GM23338 (cell line): ENCODE measurements around the gene HCST. TPM values are rescaled to one million over a fixed set of nuclear protein-coding genes. Genes with fewer than 3 reads are reported as not detected.

Source experiments
- ATAC-seq: fragments of 200-7000 bp; cut with Tn5 transposase; 3 replicates; pipeline ENCODE4 v1.9.1; 2020
- DNase-seq: peaks from one replicate; pipeline ENCODE4 v3.0.0-alpha.2; 2015; ENCODE audit warnings: low spot score
- H2AFZ ChIP-seq: fragments of 200-600 bp; sonication (generic); 2 replicates; pipeline ENCODE4 v1.8.0; 2016; ENCODE audit warnings: antibody characterized with exemption, mild to moderate bottlenecking, moderate library complexity
- H3F3A ChIP-seq: fragments of 200-600 bp; sonication (generic); replicated peaks from 2 replicates; pipeline ENCODE4 v1.8.0; 2017; ENCODE audit warnings: antibody characterized with exemption, mixed run types, low read depth
- H3K27ac ChIP-seq: fragments of 200-600 bp; sonication (generic); 2 replicates; pipeline ENCODE4 v1.6.1; 2016; ENCODE audit warnings: low read depth
- H3K27me3 ChIP-seq: fragments of 200-600 bp; sonication (generic); 2 replicates; pipeline ENCODE4 v1.8.0; 2016; ENCODE audit warnings: mild to moderate bottlenecking, mixed run types, moderate library complexity; ENCODE audit not compliant: insufficient read depth
- H3K36me3 ChIP-seq: fragments of 200-600 bp; sonication (generic); 2 replicates; pipeline ENCODE4 v1.8.0; 2016; ENCODE audit warnings: mild to moderate bottlenecking; ENCODE audit not compliant: insufficient read depth
- H3K4me1 ChIP-seq: fragments of 200-600 bp; sonication (generic); 2 replicates; pipeline ENCODE4 v1.8.0; 2016; ENCODE audit warnings: mild to moderate bottlenecking, moderate library complexity; ENCODE audit not compliant: insufficient read depth
- H3K4me2 ChIP-seq: fragments of 200-600 bp; sonication (generic); 2 replicates; pipeline ENCODE4 v1.7.1; 2017; ENCODE audit warnings: mixed run types
- H3K4me3 ChIP-seq: fragments of 200-600 bp; sonication (generic); 2 replicates; pipeline ENCODE4 v1.6.1; 2016; ENCODE audit warnings: mixed run types
- H3K79me2 ChIP-seq: fragments of 200-600 bp; sonication (generic); replicated peaks from 2 replicates; pipeline ENCODE4 v1.8.0; 2017; ENCODE audit warnings: mild to moderate bottlenecking; ENCODE audit not compliant: insufficient read depth
- H3K9me2 ChIP-seq: fragments of 200-600 bp; sonication (generic); 2 replicates; pipeline ENCODE4 v1.8.0; 2017; ENCODE audit not compliant: insufficient read depth
- H4K20me1 ChIP-seq: fragments of 200-600 bp; sonication (generic); replicated peaks from 2 replicates; pipeline ENCODE4 v1.8.0; 2017; ENCODE audit warnings: mild to moderate bottlenecking; ENCODE audit not compliant: insufficient read depth
- H3K27ac Mint-ChIP-seq: 2 replicates; pipeline ENCODE4 v1.8.0; 2020; ENCODE audit warnings: inconsistent platforms, mild to moderate bottlenecking, moderate library complexity, mixed read lengths
- H3K27me3 Mint-ChIP-seq: 3 replicates; pipeline ENCODE4 v1.8.0; 2022; ENCODE audit warnings: low read depth, mild to moderate bottlenecking, moderate library complexity, mixed read lengths, inconsistent platforms; ENCODE audit not compliant: insufficient read depth, poor library complexity
- H3K36me3 Mint-ChIP-seq: 3 replicates; pipeline ENCODE4 v1.8.0; 2021; ENCODE audit warnings: low read depth, mild to moderate bottlenecking, inconsistent platforms, moderate library complexity, mixed read lengths
- H3K4me1 Mint-ChIP-seq: 3 replicates; pipeline ENCODE4 v1.8.0; 2020; ENCODE audit warnings: mild to moderate bottlenecking, inconsistent platforms, mixed read lengths
- H3K4me3 Mint-ChIP-seq: 3 replicates; pipeline ENCODE4 v1.8.0; 2021; ENCODE audit warnings: moderate library complexity, mild to moderate bottlenecking, inconsistent platforms, mixed read lengths
- H3K9me3 Mint-ChIP-seq: 3 replicates; pipeline ENCODE4 v1.8.0; 2020; ENCODE audit warnings: moderate library complexity, mild to moderate bottlenecking, inconsistent platforms, mixed read lengths
- CREB1 ChIP-seq: fragments of 250-450 bp; sonication (Bioruptor Pico); IDR thresholded peaks from 2 replicates; pipeline ENCODE4 v1.5.0; 2020; ENCODE audit warnings: low read depth, mild to moderate bottlenecking, moderate library complexity
- EZH2 ChIP-seq: fragments of 200-600 bp; sonication (generic); IDR thresholded peaks from one replicate; pipeline ENCODE4 v1.8.0; 2017; ENCODE audit warnings: antibody characterized with exemption, mild to moderate bottlenecking, low read depth; ENCODE audit not compliant: unreplicated experiment
- EZH2phosphoT487 ChIP-seq: fragments of 200-600 bp; sonication (generic); IDR thresholded peaks from one replicate; pipeline ENCODE4 v1.8.1; 2018; ENCODE audit warnings: antibody characterized with exemption; ENCODE audit not compliant: unreplicated experiment
- JUNB ChIP-seq: IDR thresholded peaks from one replicate; pipeline ENCODE4 v1.6.1; 2016; ENCODE audit warnings: antibody characterized with exemption; ENCODE audit not compliant: unreplicated experiment
- NANOG ChIP-seq: IDR thresholded peaks from 2 replicates; pipeline ENCODE4 v1.6.1; 2016; ENCODE audit warnings: antibody characterized with exemption, borderline replicate concordance
- POLR2AphosphoS5 ChIP-seq: IDR thresholded peaks from 2 replicates; pipeline ENCODE4 v1.6.1; 2016; ENCODE audit warnings: antibody characterized with exemption, low read depth
- STAT1 ChIP-seq: IDR thresholded peaks from one replicate; pipeline ENCODE4 v1.6.1; 2016; ENCODE audit warnings: antibody characterized with exemption; ENCODE audit not compliant: unreplicated experiment
- ZNF114 ChIP-seq: fragments of 250-450 bp; sonication (Bioruptor Pico); IDR thresholded peaks from 2 replicates; pipeline ENCODE4 v1.5.0; 2020; ENCODE audit warnings: mild to moderate bottlenecking, moderate library complexity
- ZNF331 ChIP-seq: fragments of 250-450 bp; sonication (Bioruptor Pico); IDR thresholded peaks from 2 replicates; pipeline ENCODE4 v1.5.0; 2020; ENCODE audit warnings: low read depth, mild to moderate bottlenecking, moderate library complexity
- polyA plus RNA-seq: library from polyadenylated mRNA; unstranded; fragments of >200 nt; fragmentation: Nextera tagmentation; extraction: Ambion mirVana; gene quantifications from 2 replicates; pipeline ENCODE4 v1.2.1, GENCODE V29; 2016
- total RNA-seq: library from RNA; depleted of rRNA; stranded (reverse); fragments of >200 nt; shearing (Covaris generic); gene quantifications from 2 replicates; pipeline ENCODE4 v1.2.3, GENCODE V29; 2014
- TF ChIP-seq, protein P1 (sequence below): fragments of 250-450 bp; sonication (Bioruptor Pico); IDR thresholded peaks from 2 replicates; pipeline ENCODE4 v1.5.0; 2020; ENCODE audit warnings: mild to moderate bottlenecking, moderate library complexity
- TF ChIP-seq, protein P2 (sequence below), 2 experiments: fragments of 200-600 bp in 1 of 2; sonication (generic) in 1 of 2; conservative IDR thresholded peaks; 2 replicates each; pipeline versions ENCODE4 v1.5.1 to v1.6.1; 2016 to 2017; ENCODE audit warnings: antibody characterized with exemption in 2 of 2, low read depth in 2 of 2, mild to moderate bottlenecking in 2 of 2, moderate library complexity in 1 of 2
- TF ChIP-seq, protein P3 (sequence below): IDR thresholded peaks from one replicate; pipeline ENCODE4 v1.6.1; 2018; ENCODE audit warnings: antibody characterized with exemption; ENCODE audit not compliant: unreplicated experiment
- TF ChIP-seq, protein P4 (sequence below): IDR thresholded peaks from 2 replicates; pipeline ENCODE4 v1.6.1; 2016; ENCODE audit warnings: antibody characterized with exemption

HCST gene
- total and polyA plus RNA-seq, 2 experiments from 2014 or later, result 2.1 TPM; not detected in 1

DNA sequence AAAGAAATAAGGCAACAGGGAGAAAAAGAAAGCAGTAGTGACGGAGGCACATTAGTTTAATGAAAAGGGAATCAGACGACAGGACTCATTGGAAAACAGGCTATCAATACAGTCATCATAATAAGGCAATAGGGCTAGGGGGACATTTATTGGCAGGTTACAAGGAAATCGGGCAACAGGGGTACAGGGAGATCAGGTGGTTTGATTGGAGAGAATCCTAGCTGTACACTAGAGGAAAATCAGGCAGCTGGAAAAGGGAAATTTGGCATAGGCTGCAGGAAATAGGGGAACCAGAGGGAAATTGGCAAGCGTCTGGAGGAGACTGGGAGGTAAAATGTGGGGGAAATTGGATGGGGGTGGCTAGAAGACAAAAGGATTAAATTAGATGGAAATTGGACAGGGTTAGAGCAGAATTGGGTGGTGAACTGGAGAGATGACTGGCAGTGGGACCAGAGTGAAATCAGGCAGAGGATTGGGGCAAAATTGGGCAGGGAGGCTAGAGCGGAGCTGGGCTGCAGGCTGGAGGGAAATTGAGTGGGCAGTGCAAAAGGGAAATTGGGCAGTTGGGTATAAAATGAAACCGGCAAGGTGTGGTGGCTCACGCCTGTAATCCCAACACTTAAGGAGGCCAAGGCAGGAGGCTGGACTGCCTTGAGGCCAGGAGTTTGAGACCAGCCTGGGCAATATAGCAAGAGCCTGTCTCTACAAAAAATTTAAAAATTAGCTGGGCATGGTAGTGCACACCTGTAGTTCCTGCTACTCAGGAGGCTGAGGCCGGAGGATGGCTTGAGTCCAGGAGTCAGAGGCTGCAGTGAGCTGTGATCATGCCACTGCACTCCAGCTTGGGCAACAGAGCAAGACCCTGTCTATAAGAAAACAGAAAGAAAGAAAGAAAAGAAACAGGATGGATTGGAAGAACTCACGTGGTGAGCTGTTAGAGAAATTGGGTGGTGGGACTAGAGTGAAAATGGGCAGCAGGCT, 41.3 kb downstream of the HCST start:
- H2AFZ ChIP-seq, result no peak overlapping the region
- H3K36me3 Mint-ChIP-seq, result peaks cover 19% of the 10 kb centered on the region
- DNase-seq, result no peak
- no peak for ATAC-seq
- H3K27me3 ChIP-seq, result no peaks in the 10 kb centered on the region
- TF ChIP-seq ZNF331 (no peak), POLR2AphosphoS5 (no peak), EZH2 (no peak), JUNB (no peak), ZNF114 (CRISPR knock-in tag) (no peak), EZH2phosphoT487 (no peak), NANOG (no peak), CREB1 (CRISPR knock-in tag) (no peak), STAT1 (no peak)
- TF ChIP-seq, protein P1, sequence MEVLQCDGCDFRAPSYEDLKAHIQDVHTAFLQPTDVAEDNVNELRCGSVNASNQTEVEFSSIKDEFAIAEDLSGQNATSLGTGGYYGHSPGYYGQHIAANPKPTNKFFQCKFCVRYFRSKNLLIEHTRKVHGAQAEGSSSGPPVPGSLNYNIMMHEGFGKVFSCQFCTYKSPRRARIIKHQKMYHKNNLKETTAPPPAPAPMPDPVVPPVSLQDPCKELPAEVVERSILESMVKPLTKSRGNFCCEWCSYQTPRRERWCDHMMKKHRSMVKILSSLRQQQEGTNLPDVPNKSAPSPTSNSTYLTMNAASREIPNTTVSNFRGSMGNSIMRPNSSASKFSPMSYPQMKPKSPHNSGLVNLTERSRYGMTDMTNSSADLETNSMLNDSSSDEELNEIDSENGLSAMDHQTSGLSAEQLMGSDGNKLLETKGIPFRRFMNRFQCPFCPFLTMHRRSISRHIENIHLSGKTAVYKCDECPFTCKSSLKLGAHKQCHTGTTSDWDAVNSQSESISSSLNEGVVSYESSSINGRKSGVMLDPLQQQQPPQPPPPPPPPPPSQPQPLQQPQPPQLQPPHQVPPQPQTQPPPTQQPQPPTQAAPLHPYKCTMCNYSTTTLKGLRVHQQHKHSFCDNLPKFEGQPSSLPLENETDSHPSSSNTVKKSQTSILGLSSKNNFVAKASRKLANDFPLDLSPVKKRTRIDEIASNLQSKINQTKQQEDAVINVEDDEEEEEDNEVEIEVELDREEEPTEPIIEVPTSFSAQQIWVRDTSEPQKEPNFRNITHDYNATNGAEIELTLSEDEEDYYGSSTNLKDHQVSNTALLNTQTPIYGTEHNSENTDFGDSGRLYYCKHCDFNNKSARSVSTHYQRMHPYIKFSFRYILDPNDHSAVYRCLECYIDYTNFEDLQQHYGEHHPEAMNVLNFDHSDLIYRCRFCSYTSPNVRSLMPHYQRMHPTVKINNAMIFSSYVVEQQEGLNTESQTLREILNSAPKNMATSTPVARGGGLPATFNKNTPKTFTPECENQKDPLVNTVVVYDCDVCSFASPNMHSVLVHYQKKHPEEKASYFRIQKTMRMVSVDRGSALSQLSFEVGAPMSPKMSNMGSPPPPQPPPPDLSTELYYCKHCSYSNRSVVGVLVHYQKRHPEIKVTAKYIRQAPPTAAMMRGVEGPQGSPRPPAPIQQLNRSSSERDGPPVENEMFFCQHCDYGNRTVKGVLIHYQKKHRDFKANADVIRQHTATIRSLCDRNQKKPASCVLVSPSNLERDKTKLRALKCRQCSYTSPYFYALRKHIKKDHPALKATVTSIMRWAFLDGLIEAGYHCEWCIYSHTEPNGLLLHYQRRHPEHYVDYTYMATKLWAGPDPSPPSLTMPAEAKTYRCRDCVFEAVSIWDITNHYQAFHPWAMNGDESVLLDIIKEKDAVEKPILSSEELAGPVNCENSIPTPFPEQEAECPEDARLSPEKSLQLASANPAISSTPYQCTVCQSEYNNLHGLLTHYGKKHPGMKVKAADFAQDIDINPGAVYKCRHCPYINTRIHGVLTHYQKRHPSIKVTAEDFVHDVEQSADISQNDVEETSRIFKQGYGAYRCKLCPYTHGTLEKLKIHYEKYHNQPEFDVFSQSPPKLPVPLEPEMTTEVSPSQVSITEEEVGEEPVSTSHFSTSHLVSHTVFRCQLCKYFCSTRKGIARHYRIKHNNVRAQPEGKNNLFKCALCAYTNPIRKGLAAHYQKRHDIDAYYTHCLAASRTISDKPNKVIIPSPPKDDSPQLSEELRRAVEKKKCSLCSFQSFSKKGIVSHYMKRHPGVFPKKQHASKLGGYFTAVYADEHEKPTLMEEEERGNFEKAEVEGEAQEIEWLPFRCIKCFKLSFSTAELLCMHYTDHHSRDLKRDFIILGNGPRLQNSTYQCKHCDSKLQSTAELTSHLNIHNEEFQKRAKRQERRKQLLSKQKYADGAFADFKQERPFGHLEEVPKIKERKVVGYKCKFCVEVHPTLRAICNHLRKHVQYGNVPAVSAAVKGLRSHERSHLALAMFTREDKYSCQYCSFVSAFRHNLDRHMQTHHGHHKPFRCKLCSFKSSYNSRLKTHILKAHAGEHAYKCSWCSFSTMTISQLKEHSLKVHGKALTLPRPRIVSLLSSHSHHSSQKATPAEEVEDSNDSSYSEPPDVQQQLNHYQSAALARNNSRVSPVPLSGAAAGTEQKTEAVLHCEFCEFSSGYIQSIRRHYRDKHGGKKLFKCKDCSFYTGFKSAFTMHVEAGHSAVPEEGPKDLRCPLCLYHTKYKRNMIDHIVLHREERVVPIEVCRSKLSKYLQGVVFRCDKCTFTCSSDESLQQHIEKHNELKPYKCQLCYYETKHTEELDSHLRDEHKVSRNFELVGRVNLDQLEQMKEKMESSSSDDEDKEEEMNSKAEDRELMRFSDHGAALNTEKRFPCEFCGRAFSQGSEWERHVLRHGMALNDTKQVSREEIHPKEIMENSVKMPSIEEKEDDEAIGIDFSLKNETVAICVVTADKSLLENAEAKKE (CRISPR knock-in tag), result no peak
- TF ChIP-seq, protein P2, sequence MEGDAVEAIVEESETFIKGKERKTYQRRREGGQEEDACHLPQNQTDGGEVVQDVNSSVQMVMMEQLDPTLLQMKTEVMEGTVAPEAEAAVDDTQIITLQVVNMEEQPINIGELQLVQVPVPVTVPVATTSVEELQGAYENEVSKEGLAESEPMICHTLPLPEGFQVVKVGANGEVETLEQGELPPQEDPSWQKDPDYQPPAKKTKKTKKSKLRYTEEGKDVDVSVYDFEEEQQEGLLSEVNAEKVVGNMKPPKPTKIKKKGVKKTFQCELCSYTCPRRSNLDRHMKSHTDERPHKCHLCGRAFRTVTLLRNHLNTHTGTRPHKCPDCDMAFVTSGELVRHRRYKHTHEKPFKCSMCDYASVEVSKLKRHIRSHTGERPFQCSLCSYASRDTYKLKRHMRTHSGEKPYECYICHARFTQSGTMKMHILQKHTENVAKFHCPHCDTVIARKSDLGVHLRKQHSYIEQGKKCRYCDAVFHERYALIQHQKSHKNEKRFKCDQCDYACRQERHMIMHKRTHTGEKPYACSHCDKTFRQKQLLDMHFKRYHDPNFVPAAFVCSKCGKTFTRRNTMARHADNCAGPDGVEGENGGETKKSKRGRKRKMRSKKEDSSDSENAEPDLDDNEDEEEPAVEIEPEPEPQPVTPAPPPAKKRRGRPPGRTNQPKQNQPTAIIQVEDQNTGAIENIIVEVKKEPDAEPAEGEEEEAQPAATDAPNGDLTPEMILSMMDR (conservative IDR thresholded peaks at IDR 0.05; ENCODE audit: low read depth in 2 of 2), result no peak
- TF ChIP-seq, protein P3, sequence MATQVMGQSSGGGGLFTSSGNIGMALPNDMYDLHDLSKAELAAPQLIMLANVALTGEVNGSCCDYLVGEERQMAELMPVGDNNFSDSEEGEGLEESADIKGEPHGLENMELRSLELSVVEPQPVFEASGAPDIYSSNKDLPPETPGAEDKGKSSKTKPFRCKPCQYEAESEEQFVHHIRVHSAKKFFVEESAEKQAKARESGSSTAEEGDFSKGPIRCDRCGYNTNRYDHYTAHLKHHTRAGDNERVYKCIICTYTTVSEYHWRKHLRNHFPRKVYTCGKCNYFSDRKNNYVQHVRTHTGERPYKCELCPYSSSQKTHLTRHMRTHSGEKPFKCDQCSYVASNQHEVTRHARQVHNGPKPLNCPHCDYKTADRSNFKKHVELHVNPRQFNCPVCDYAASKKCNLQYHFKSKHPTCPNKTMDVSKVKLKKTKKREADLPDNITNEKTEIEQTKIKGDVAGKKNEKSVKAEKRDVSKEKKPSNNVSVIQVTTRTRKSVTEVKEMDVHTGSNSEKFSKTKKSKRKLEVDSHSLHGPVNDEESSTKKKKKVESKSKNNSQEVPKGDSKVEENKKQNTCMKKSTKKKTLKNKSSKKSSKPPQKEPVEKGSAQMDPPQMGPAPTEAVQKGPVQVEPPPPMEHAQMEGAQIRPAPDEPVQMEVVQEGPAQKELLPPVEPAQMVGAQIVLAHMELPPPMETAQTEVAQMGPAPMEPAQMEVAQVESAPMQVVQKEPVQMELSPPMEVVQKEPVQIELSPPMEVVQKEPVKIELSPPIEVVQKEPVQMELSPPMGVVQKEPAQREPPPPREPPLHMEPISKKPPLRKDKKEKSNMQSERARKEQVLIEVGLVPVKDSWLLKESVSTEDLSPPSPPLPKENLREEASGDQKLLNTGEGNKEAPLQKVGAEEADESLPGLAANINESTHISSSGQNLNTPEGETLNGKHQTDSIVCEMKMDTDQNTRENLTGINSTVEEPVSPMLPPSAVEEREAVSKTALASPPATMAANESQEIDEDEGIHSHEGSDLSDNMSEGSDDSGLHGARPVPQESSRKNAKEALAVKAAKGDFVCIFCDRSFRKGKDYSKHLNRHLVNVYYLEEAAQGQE, result no peak
- TF ChIP-seq, protein P4, sequence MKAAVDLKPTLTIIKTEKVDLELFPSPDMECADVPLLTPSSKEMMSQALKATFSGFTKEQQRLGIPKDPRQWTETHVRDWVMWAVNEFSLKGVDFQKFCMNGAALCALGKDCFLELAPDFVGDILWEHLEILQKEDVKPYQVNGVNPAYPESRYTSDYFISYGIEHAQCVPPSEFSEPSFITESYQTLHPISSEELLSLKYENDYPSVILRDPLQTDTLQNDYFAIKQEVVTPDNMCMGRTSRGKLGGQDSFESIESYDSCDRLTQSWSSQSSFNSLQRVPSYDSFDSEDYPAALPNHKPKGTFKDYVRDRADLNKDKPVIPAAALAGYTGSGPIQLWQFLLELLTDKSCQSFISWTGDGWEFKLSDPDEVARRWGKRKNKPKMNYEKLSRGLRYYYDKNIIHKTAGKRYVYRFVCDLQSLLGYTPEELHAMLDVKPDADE, result no peak
- H3K27ac ChIP-seq, result no peak overlapping the region
- no peaks in the 10 kb centered on the region for H3K36me3 ChIP-seq
- H3K4me1 Mint-ChIP-seq, result peaks cover 5% of the 10 kb centered on the region
- peaks cover 9% of the 10 kb centered on the region for H3K27me3 Mint-ChIP-seq
- no peaks in the 10 kb centered on the region for H3K9me2 ChIP-seq
- H3K4me1 ChIP-seq, result no peaks in the 10 kb centered on the region
- no peak overlapping the region; the same call in 2 of the 3 replicates for H3K4me3 Mint-ChIP-seq
- H3F3A ChIP-seq, result 0 out of 2 replicates have a peak, but pooled peaks cover 6% of the 10 kb centered on the region
- no peaks in the 10 kb centered on the region; the same call in 1 of the 2 replicates for H3K79me2 ChIP-seq
- H4K20me1 ChIP-seq, result peaks cover 5% of the 10 kb centered on the region; the same call in 1 of the 2 replicates
- no peak overlapping the region for H3K4me3 ChIP-seq
- no peaks in the 10 kb centered on the region; the same call in 1 of the 3 replicates for H3K9me3 Mint-ChIP-seq
- H3K27ac Mint-ChIP-seq, result no peak overlapping the region
- no peak overlapping the region for H3K4me2 ChIP-seq
